Activated CD4-positive, alpha-beta memory T cell treated with anti-CD3 and anti-CD28 coated beads, Interleukin-2, amount 10 ng/mL, durations not matched to agents 7 days and 5 days (primary cell): ENCODE measurements around the gene FURIN. TPM values are rescaled to one million over a fixed set of nuclear protein-coding genes. Genes with fewer than 3 reads are reported as not detected.
"Not testable (repeated sequence)": the region's sequence is repeated elsewhere in the genome, so short reads cannot be mapped to it uniquely, and the experiment has no call there.

Experiments
- CTCF ChIA-PET: fragments of 350-600 bp; sonication (Branson Sonifier 250); formaldehyde crosslinking; loops from one replicate; lab custom pipeline; 2021; ENCODE audit warnings: antibody characterized with exemption, inconsistent platforms; lab: Charles Lee
- POLR2A ChIA-PET: fragments of 350-600 bp; sonication (Branson Sonifier 250); formaldehyde crosslinking; loops from one replicate; lab custom pipeline; 2021; ENCODE audit warnings: antibody characterized with exemption; lab: Charles Lee
- DNase-seq: peaks from one replicate; pipeline ENCODE4 v3.0.0-alpha.2; 2020
- H3K27ac Mint-ChIP-seq: one replicate; pipeline ENCODE4 v1.8.0; 2021; ENCODE audit warnings: mild to moderate bottlenecking, mixed read lengths
- H3K27me3 Mint-ChIP-seq: one replicate; pipeline ENCODE4 v1.8.0; 2021; ENCODE audit warnings: mixed read lengths
- H3K36me3 Mint-ChIP-seq: one replicate; pipeline ENCODE4 v1.8.0; 2021; ENCODE audit warnings: low read depth, mixed read lengths
- H3K4me1 Mint-ChIP-seq: one replicate; pipeline ENCODE4 v1.8.0; 2021; ENCODE audit warnings: mixed read lengths
- H3K4me3 Mint-ChIP-seq: one replicate; pipeline ENCODE4 v1.8.0; 2021; ENCODE audit warnings: mild to moderate bottlenecking, mixed read lengths
- H3K9me3 Mint-ChIP-seq: one replicate; pipeline ENCODE4 v1.8.0; 2021; ENCODE audit warnings: mixed read lengths
- total RNA-seq, 2 experiments: library from RNA; stranded (reverse); gene quantifications; one replicate each; pipeline ENCODE4 v1.2.3, GENCODE V29; 2021

FURIN gene
- total RNA-seq, 2 experiments from 2014 or later = 550 to 553 TPM

DNA sequence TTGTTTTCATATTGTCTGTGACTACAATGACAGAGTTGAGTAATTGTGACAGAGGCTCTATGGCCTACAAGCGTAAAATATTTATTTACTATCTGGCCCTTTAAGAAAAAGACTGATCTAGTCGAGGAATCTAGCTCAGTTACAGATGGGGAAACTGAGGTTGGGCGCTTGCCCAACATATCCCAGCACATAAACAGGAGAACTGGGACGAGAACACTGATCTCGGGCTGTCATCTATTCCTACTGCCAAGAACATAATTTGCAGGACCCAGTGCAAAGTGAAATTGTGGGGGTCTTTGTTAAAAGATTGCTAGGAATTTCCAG, 17.9 kb downstream of the FURIN start:
- Mint-ChIP-seq H3K27ac (peak overlapping the region; percentile 78), H3K4me3 (no peak overlapping the region), H3K36me3 (peaks cover 36% of the 10 kb centered on the region), H3K4me1 (peaks cover 56% of the 10 kb centered on the region), H3K9me3 (no peaks in the 10 kb centered on the region), H3K27me3 (no peaks in the 10 kb centered on the region)
- POLR2A ChIA-PET = interaction anchor here (1.0 to 4.6 kb wide), 13 partner anchors 10 to 238 kb away, joined by 3 to 26 read pairs (median 15); partner anchors contain the start of genes BLM, HDDC3 and MAN2A2
- no peak for DNase-seq
- CTCF ChIA-PET = interaction anchor here (0.5 to 3.5 kb wide), 39 partner anchors 10 to 566 kb away, joined by 3 to 36 read pairs (median 5); partner anchors contain the start of genes BLM, HDDC3, MAN2A2 and UNC45A

DNA sequence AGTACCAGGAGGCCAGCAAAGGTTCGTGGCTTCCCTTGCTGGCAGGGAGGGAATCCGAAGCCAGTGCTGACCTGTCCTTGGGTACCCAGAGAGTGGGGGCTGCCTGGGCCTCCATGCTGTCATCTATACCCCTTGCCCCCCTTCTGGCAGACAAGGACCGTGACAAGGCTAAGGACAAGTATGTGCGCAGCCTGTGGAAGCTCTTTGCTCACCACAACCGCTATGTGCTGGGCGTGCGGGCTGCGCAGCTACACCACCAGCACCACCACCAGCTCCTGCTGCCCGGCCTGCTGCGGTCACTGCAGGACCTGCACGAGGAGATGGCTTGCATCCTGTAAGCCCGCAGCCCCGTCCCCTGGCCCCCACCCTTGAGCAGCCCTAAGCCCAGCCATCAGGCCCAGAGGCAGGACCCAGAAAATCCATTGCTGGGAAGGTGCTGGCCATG, 18.7 kb downstream of the FURIN start:
- Mint-ChIP-seq H3K4me1 (peaks cover 49% of the 10 kb centered on the region), H3K4me3 (no peak overlapping the region), H3K36me3 (peaks cover 42% of the 10 kb centered on the region), H3K27ac (no peak overlapping the region), H3K27me3 (no peaks in the 10 kb centered on the region), H3K9me3 (no peaks in the 10 kb centered on the region)
- POLR2A ChIA-PET = interaction anchor here (2.6 to 4.6 kb wide), 6 partner anchors 9 to 239 kb away, joined by 13 to 26 read pairs (median 23); partner anchors contain the start of gene MAN2A2
- no peak for DNase-seq
- CTCF ChIA-PET = interaction anchor here (1.3 to 3.5 kb wide), 6 partner anchors 15 to 239 kb away, joined by 3 to 36 read pairs (median 16); partner anchors contain the start of genes HDDC3, MAN2A2 and UNC45A

DNA sequence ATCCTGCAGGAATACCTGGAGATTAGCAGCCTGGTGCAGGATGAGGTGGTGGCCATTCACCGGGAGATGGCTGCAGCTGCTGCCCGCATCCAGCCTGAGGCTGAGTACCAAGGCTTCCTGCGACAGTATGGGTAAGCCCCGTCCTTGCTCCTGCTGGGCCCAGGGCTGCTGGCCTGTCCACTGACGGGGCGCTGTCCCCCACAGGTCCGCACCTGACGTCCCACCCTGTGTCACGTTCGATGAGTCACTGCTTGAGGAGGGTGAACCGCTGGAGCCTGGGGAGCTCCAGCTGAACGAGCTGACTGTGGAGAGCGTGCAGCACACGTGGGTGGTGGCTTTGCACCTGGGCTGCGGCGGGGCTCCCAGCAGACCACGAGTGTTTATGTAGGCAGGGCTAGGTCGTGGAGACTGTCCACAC, 20.9 kb downstream of the FURIN start:
- no peaks in the 10 kb centered on the region for H3K9me3 Mint-ChIP-seq
- H3K27ac Mint-ChIP-seq = no peak overlapping the region
- H3K4me3 Mint-ChIP-seq = no peak overlapping the region
- CTCF ChIA-PET = interaction anchor here (1.3 to 1.7 kb wide), 3 partner anchors 13 to 242 kb away, joined by 3 to 8 read pairs (median 3); partner anchors contain the start of genes MAN2A2 and UNC45A
- POLR2A ChIA-PET = interaction anchor here (0.7 to 2.8 kb wide), 10 partner anchors 8 to 172 kb away, joined by 3 to 11 read pairs (median 3); partner anchors contain the start of genes BLM, HDDC3 and MAN2A2
- peaks cover 33% of the 10 kb centered on the region for H3K4me1 Mint-ChIP-seq
- no peaks in the 10 kb centered on the region for H3K27me3 Mint-ChIP-seq
- DNase-seq = no peak
- H3K36me3 Mint-ChIP-seq = peaks cover 46% of the 10 kb centered on the region

- POLR2A ChIA-PET = interaction anchor here (0.7 to 2.8 kb wide), 8 partner anchors 10 to 172 kb away, joined by 3 to 11 read pairs (median 4); partner anchors contain the start of genes BLM, HDDC3 and MAN2A2
- DNase-seq = no peak
Observed at GRCh38 chr15:90889736-90890456, 21.5 kb downstream of the FURIN start.

GRCh38 chr15:90890839-90891238, 22.5 kb downstream of the FURIN start:
- H3K27me3 Mint-ChIP-seq = no peaks in the 10 kb centered on the region
- no peak for DNase-seq
- peaks cover 53% of the 10 kb centered on the region for H3K36me3 Mint-ChIP-seq
- CTCF ChIA-PET = no interaction called here
- H3K4me3 Mint-ChIP-seq = no peak overlapping the region
- H3K9me3 Mint-ChIP-seq = no peaks in the 10 kb centered on the region
- POLR2A ChIA-PET = interaction anchor here (2.8 kb wide), 1 partner anchor 12 kb away, joined by 11 read pairs; the partner anchor contains the start of gene MAN2A2
- peaks cover 19% of the 10 kb centered on the region for H3K4me1 Mint-ChIP-seq
- no peak overlapping the region for H3K27ac Mint-ChIP-seq

More at GRCh38 chr15:90889736-90890456, 21.5 kb downstream of the FURIN start:
- H3K36me3 Mint-ChIP-seq = peaks cover 46% of the 10 kb centered on the region
- no peaks in the 10 kb centered on the region for H3K9me3 Mint-ChIP-seq
- no peak overlapping the region for H3K27ac Mint-ChIP-seq
- H3K27me3 Mint-ChIP-seq = no peaks in the 10 kb centered on the region
- H3K4me1 Mint-ChIP-seq = peaks cover 29% of the 10 kb centered on the region
- CTCF ChIA-PET = interaction anchor here (1.3 to 1.7 kb wide), 2 partner anchors 12 to 46 kb away, joined by 3 to 8 read pairs; partner anchors contain the start of genes MAN2A2 and UNC45A
- H3K4me3 Mint-ChIP-seq = no peak overlapping the region

DNA sequence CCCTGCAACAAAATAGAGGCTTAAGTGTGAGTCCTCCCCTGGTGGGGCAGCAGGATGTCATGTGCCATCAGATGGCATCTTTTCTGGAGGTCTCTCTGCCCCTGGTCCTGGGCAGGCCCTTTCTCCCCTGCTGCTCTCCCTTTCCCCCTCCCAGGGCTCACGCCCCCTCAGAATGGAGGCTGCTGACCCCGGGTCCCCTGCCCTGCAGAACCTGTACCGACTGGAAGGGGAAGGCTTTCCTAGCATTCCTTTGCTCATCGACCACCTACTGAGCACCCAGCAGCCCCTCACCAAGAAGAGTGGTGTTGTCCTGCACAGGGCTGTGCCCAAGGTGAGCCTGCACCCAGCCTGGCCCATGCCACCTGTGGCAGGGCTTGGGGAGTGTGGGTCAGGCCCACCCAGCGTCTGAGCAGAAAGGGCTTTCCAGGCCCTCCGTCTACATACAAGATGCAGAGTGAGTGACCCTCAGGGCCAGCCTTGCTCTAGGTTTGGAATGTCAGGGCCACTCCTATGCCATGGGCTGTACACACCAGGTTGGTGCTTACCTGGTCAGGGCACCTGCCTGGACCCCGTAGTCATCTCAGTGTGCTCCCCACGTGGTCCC, 23.1 kb downstream of the FURIN start:
- Mint-ChIP-seq H3K4me3 (no peak overlapping the region), H3K9me3 (no peaks in the 10 kb centered on the region), H3K27ac (no peak overlapping the region), H3K36me3 (peaks cover 53% of the 10 kb centered on the region), H3K27me3 (no peaks in the 10 kb centered on the region), H3K4me1 (peaks cover 13% of the 10 kb centered on the region)
- DNase-seq = no peak
- ChIA-PET POLR2A (no interaction called here), CTCF (interaction anchor here (1.0 kb wide), 1 partner anchor 42 kb away, joined by 3 read pairs; no protein-coding TSS in a partner anchor)

DNA sequence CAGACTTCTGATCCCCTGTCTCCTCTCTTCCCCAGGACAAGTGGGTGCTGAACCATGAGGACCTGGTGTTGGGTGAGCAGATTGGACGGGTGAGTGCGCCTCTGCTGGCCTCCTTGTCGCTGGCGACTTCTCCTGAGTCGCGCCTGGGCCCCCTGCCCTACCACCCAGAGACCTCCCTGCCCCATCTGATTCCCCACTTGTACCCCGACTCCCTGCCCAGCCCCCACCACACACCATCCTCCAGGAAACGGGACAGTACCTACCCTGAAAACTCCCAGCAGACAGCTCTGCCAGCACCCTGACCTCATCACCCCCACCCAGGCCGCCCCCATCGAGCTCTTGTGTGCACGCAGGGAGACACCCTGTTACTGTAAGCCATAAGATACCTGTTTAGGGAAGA, 23.6 kb downstream of the FURIN start:
- Mint-ChIP-seq H3K4me3 (no peak overlapping the region), H3K27ac (no peak overlapping the region), H3K36me3 (peaks cover 52% of the 10 kb centered on the region), H3K9me3 (no peaks in the 10 kb centered on the region), H3K27me3 (no peaks in the 10 kb centered on the region), H3K4me1 (peaks cover 12% of the 10 kb centered on the region)
- ChIA-PET CTCF (interaction anchor here (1.0 kb wide), 1 partner anchor 41 kb away, joined by 3 read pairs; no protein-coding TSS in a partner anchor), POLR2A (no interaction called here)
- DNase-seq = no peak

- Mint-ChIP-seq H3K4me1 (peaks cover 10% of the 10 kb centered on the region), H3K9me3 (no peaks in the 10 kb centered on the region), H3K4me3 (no peak overlapping the region), H3K27ac (no peak overlapping the region), H3K27me3 (no peaks in the 10 kb centered on the region), H3K36me3 (peaks cover 48% of the 10 kb centered on the region)
- no peak for DNase-seq
- ChIA-PET CTCF (interaction anchor here (0.7 to 1.0 kb wide), 2 partner anchors 33 to 41 kb away, joined by 3 read pairs; no protein-coding TSS in a partner anchor), POLR2A (interaction anchor here (1.0 to 3.2 kb wide), 2 partner anchors 9 to 11 kb away, joined by 3 to 18 read pairs; partner anchors contain the start of gene MAN2A2)
Observed at GRCh38 chr15:90892498-90893174, 24.2 kb downstream of the FURIN start.

- no peaks in the 10 kb centered on the region for H3K9me3 Mint-ChIP-seq
- H3K27me3 Mint-ChIP-seq = no peaks in the 10 kb centered on the region
- no peak for DNase-seq
- no peak overlapping the region for H3K27ac Mint-ChIP-seq
- ChIA-PET POLR2A (interaction anchor here (1.0 to 3.2 kb wide), 3 partner anchors 8 to 112 kb away, joined by 3 to 18 read pairs (median 4); partner anchors contain the start of gene MAN2A2), CTCF (interaction anchor here (0.7 kb wide), 1 partner anchor 33 kb away, joined by 3 read pairs; no protein-coding TSS in a partner anchor)
- peaks cover 8% of the 10 kb centered on the region for H3K4me1 Mint-ChIP-seq
- H3K36me3 Mint-ChIP-seq = peaks cover 44% of the 10 kb centered on the region
- no peak overlapping the region for H3K4me3 Mint-ChIP-seq
Observed at GRCh38 chr15:90893175-90894090, 25.0 kb downstream of the FURIN start.

DNA sequence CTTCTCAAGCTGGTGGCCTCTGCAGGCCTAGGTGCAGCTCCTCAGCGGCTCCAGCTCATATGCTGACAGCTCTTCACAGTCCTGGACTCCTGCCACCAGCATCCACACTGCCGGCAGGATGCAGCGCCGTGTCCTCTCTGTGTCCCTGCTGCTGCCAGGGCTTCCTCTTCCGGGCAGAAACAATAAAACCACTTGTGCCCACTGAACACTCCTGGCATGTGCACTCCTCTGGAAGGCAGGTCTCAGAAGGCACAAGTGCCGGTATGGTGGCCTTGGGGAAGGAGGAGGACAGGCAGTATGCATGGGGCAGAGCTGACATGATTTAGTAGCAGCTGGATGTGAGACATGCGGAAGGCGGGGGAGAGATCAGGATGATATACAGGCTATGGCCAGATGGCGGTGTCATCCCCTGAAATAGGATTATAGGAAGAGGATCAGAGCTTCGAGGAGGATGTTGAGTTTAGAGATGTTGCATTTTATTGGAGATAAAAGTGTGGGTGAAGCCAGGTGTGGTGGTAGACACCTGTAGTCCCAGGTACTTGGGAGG, 27.3 kb downstream of the FURIN start:
- peaks cover 39% of the 10 kb centered on the region for H3K36me3 Mint-ChIP-seq
- ChIA-PET CTCF (interaction anchor here (0.8 to 4.1 kb wide), 4 partner anchors 10 to 39 kb away, joined by 3 to 20 read pairs (median 8); partner anchors contain the start of genes HDDC3 and UNC45A), POLR2A (interaction anchor here (0.9 to 5.1 kb wide), 6 partner anchors 8 to 178 kb away, joined by 3 to 26 read pairs (median 3); partner anchors contain the start of genes FES, HDDC3 and MAN2A2)
- H3K4me3 Mint-ChIP-seq = no peak overlapping the region
- no peak for DNase-seq
- peaks cover 3% of the 10 kb centered on the region for H3K4me1 Mint-ChIP-seq
- no peak overlapping the region for H3K27ac Mint-ChIP-seq
- no peaks in the 10 kb centered on the region for H3K9me3 Mint-ChIP-seq
- no peaks in the 10 kb centered on the region for H3K27me3 Mint-ChIP-seq

- H3K27me3 Mint-ChIP-seq, H3K4me3 Mint-ChIP-seq, H3K27ac Mint-ChIP-seq, H3K9me3 Mint-ChIP-seq, DNase-seq: not testable (repeated sequence)
- peaks cover 30% of the 10 kb centered on the region for H3K36me3 Mint-ChIP-seq
- peaks cover 15% of the 10 kb centered on the region for H3K4me1 Mint-ChIP-seq
- ChIA-PET CTCF (interaction anchor here (4.1 kb wide), 1 partner anchor 12 kb away, joined by 20 read pairs; no protein-coding TSS in a partner anchor), POLR2A (interaction anchor here (1.4 to 5.1 kb wide), 2 partner anchors 9 to 12 kb away, joined by 3 to 26 read pairs; partner anchors contain the start of gene FES)
Observed at GRCh38 chr15:90897131-90897655, 28.8 kb downstream of the FURIN start.
